ENCODE measurements around the gene GTPBP4. TPM values are rescaled to one million over a fixed set of nuclear protein-coding genes. Genes with fewer than 3 reads are reported as not detected.

Gene GTPBP4
- total and polyA plus RNA-seq, 9 of the 15 experiments (the other 6 are each of a cell fraction or from before 2014, with no cell fraction given) = 79.0 to 155 (median 128) TPM

- TF ChIP-seq, protein P1, sequence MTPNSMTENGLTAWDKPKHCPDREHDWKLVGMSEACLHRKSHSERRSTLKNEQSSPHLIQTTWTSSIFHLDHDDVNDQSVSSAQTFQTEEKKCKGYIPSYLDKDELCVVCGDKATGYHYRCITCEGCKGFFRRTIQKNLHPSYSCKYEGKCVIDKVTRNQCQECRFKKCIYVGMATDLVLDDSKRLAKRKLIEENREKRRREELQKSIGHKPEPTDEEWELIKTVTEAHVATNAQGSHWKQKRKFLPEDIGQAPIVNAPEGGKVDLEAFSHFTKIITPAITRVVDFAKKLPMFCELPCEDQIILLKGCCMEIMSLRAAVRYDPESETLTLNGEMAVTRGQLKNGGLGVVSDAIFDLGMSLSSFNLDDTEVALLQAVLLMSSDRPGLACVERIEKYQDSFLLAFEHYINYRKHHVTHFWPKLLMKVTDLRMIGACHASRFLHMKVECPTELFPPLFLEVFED (CRISPR knock-in tag; conservative IDR thresholded peaks at IDR 0.05) = no peak
- no peak for TF ChIP-seq CCNT2 (IDR thresholded peaks at IDR 0.05; ENCODE audit: borderline replicate concordance, extremely low read depth, insufficient read length, low read depth, low read length)
- TF ChIP-seq ZMIZ1 (IDR thresholded peaks at IDR 0.05; ENCODE audit: low read depth in 2 of 2, low read length in 2 of 2) = no peak
- TF ChIP-seq CBX5 (IDR thresholded peaks at IDR 0.05; ENCODE audit: borderline replicate concordance, low read depth) = peak; percentile 99
- 0 out of 4 replicates have a peak, but pooled peaks of 1 of the 2 experiments have one; percentile 20 for TF ChIP-seq MLLT1 (IDR thresholded peaks at IDR 0.05)
- 0 out of 2 replicates have a peak, but pooled peaks have one; percentile 7 for TF ChIP-seq MGA (IDR thresholded peaks at IDR 0.05)
These were observed 9.3 kb upstream of the GTPBP4 start (continued) for GRCh38 chr10:978826-979421.

Data from K562 (cell line).